Measurements from ENCODE around the gene DLGAP1.
"Not testable (repeated sequence)": the region's sequence is repeated elsewhere in the genome, so short reads cannot be mapped to it uniquely, and the experiment has no call there.

The DLGAP1 gene

DNA sequence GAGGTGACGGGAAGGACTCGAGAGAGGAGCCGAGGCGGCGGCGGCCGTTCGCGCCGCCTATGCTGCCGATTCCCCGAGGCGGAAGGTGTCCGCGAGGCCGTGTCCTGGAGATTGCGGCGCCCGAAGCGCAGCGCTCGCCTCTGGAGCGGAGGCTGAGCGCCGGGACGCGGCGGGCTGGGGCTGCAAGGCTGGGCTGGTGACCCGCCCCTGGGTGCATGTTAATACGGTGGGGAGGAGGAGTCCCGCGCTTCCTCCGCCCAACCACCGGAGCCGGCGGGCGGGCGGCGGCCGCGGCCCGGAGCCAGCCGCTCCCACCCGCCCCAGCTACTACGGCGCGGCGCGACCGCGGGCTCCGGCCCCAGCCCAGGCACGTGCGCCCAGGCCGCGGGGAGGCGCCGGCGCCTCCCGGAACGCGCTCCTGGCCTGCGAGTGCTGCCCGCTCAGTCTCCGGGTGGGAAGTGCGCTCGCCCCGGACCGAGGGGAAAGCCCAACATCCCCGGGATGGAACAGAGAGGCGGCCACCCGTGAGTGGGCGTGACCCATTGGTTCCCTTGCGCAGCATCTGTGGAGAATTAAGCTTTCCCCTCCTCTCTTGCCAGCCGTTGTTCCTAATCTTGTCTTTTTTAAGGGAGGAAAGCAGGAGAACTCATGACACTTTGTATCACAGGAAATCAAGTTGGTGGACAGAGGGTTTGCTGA lies at the start of gene DLGAP1:
Gene DLGAP1 (minus strand): TSS at position 195 of the 699 bp plus-strand sequence.
- DNase-seq = no peak

DNA sequence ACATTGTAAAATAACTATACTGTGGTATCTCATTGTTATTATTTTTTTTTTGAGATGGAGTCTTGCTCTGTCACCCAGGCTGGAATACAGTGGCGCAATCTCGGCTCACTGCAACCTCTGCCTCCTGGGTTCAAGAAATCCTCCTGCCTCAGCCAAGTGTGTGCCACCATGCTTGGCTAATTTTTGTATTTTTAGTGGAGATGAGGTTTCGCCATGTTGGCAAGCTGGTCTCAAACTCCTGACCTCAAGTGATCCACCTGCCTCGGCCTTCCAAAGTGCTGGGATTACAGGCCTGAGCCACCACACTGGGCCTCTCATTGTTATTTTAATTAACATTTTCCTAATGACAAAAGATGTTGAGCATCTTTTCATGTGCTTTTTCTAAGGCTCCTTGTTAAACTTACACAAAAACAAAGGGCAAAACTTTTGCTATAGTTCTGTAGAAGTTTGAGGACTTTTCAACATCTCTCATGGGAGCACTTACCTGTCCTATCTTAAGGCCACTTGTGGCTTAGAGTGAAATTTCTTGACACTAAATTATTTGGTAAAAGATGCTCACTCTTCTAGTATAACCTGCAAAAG lies 39.7 kb upstream of the DLGAP1 start:
- DNase-seq = not testable (repeated sequence)

DNA sequence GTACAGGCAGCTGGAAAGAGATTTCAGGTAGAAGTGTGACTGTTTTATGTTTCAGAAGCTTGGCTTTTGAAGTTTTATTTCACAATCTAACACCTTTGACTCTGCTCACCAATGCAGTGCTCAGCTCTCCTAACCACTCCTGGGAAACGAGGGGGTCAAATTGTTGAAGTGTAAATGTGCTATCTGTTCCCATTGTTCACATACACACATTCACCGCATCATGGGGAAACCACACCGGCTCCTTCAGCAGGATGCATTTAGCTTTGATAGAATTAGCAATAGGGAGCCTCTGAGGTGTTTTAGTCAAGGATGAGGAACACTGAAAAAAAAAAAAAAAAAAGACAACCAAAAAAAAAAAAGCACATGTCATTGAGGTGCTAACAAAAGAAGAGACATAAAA lies 13.4 kb upstream of the DLGAP1 start:
- DNase-seq = no peak

DNA sequence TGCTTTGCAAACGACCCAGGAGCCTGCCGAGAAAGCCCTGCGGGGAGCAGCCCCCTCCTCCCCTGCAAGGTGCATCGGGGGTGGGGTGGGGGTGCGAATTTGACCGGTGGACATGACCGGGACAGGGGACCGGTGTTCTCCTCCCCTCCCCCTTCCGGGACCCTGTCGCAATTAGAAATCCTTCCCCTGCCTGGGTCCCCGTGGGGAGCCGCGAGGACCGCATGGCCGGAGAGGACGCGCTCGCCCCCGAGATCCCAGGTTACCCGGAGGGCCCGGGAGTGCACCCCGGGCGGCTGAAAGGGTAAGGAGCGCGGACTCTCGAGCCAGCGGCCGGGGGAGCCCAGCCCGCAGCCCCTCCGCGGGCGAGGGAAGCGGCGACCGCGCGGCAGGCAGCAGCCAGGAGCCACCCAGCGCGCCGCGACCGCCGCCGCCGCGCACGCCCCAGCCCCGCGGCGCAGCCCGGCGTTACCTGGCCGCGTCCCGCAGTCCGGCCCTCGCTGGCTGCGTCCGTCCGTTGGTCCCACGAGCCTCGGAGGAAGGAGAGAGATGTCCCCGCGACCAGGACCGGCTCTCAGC lies 482 bp downstream of the DLGAP1 start:
- DNase-seq = no peak

DNA sequence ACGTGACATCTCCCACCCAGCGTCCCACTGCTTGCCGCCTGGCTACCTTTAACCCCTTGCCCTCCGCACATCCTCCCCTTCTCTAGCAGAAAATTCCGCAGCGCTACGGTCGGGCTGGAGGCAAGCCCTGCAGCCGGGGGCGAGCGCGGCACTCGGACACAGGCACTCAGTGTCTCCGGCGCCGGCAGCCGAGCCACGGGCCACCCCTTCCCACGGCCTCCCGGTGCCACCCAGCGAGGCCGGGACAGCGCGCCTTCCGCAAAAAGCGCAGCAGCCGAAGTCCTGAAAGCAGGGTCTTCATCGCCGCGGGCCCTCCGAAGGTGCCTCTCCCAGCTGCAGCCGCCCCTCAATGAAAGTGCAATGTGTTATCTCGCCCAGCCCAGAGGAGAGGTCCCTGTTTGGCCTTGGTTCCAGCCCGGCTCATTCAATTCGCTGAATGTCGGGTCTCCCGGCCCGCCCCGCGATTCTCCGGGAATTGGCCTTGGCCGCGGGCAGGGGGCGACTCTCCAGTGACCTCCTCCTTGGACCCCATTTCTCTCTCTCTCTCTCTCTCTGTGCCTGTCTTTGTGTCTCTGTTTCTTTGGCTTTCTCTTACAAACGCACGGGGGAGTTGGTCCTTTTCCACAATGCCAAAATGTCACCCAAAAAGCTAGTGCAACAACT lies 1.1 kb downstream of the DLGAP1 start:
- DNase-seq = no peak

DNA sequence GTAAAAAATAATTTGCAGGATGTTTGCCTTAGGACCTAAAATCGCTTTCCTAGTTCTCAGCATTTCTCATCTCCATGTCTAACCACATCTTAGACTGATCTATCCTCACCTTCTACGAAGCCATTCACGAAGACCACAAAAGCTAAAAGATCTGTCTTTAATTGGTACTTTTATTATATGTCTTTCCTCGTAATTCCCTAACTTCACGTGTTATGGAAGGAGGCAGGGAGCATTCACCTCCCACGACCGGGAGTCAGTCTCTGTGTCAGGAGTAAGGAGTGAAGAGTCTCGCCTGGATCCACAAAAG lies 1.6 kb downstream of the DLGAP1 start:
- DNase-seq = no peak

DNA sequence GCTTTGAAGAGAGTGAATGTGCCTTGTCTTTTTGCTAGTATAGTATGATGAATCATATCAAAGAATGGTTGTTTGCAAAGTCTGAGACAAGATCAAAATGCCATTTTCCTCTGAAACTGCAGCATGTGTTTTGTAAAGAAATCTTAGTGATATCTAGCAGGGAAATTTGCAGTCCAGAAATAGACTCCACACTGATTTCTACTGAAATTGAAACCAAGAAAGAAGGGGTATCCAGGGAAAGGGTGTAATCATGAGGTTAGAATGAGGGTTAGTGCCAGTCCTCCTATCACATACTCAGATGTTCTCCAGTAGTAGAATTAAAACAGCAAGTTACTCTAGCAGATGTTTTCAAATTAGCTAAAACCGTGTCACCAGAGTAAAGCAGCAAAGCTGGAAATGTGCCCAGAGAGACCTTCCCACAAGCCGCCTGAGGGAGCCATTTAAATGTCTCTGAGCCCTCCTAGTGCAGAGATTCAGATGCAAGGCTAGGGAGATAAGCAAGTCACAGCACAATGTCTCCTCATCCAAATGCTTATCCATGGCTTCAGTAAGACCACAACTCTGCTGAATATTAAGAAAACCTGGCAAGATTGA lies 4.9 kb downstream of the DLGAP1 start:
- DNase-seq = peak; percentile 17

DNA sequence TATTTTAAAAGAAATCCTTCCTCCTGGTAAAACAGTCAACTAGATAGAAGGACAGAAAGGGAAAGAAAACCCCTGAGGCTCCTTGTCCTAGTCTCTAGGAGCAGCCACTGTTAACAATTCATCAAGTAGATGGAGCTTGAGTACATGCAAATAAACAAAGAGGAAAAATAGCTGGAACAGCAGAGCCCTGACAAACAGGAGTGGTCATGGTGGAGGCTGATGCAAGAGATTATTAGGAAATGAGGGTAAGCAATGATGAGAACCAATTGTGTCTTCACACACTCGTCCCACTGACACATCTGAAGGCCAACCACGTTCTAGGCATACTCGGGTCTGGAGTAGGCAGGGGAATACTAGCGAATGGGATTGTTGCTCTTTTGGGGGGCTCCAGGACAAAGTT lies 9.2 kb downstream of the DLGAP1 start:
- no peak for DNase-seq

DNA sequence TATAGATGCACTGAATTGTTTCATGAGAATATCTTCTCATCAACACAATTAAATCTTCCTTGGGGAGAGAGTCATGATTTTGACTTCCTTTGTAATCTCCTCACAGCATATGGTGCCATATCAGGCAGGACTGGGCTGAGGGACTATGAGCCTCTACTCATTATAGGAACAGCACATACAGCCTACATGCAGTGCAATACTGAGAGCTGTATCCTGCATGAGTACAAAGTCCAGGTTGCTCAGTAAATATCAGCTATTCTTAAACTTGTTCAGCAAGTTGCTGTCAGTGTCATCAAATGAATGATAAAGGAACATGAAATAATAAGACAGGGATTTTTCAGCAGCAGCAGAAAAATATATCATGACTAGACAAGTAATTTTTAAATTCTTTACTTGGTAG lies 10.8 kb downstream of the DLGAP1 start:
- DNase-seq = no peak

DNA sequence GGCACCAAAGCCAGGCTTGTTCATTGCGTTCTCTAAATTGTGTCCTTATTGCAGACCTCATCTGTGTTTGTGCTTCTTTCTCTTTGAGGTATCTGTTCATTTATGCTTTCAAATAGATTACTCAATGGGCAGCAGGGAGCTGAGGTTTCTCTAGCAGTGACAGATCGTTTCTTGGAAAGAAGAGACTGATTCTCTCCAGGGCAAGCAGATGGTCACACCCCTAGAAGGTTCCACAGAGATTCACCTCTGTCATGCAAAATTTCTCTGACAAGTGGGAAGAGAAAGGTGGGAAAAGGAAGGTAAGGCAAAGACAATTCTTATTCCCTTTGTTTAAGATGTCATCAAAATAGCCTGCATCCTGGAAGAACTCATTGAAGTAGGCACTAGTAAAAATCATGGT lies 14.0 kb downstream of the DLGAP1 start:
- no peak for DNase-seq

DNA sequence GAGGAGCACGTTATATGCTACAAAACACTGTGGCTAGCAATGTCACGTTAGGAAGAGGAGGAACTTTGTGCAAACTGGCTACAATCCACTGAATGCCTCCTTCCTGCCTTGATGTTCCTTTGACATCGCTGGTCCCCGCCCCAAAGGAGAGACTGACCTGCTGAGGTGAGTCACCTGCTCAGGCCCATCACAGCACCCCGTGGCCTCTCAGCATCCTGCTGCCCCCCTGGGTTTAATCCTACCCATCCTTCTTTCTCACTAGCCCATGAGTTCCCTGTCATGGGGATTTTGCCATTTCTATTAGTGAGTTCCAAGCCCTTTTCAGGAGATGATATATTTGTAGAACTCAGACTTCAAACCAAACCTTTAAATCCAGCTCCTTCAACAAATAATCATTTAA lies 16.2 kb downstream of the DLGAP1 start:
- no peak for DNase-seq

DNA sequence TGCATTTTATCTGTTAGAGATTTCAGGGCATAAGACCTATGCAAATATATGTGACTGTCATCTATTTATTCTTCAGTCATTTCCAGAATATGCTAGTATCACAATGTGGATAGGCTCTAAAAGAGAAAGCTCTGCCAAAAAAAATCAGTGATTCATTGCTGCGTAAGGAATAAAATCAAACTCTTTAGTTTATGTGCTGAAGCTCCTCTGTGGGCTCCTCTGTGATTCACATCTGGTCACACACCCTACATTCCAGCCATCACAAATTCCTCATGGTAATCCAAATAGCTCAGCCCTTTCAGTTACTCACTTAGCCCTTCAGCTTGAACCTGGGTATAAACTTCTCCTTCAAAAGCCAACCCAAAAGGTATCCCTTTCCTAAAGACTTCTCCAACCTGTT lies 21.4 kb downstream of the DLGAP1 start:
- DNase-seq = no peak

DNA sequence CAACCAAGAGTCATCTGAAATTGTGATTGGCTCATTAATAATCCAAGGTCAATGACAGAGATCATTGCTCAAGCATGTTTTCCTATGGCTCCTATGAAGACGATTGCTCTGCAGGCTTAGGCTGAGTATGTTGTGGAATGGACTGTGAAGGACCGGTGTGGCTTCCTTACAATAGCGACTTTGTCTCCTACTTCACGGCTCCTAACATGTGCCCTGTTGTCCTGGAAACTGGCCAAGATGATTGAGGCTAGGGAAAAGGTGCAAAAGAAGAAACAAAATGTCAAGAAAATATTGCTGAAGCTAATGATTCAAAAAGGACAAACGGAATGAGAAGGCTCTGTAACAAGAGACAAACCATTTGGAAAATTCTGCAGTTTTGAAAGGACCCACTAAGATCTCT lies 24.3 kb downstream of the DLGAP1 start:
- no peak for DNase-seq

DNA sequence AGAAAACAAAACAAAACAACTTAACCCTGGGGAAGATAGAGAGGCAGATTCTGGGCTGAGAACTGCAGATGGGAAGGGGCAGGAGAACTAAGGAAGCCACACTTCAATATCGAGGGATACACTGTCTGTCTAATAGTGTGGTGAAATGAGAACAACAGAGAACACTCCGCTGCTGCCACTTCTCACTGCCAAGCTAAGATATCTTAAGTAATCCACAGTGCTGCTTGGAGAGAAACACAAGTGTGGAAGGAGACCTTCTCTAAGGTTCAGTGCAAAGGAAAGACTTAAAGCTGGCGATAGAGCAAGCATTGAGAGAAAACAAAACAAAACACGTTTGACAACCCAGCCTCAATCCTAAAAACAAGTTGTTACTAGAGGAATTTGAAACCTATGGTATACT lies 37.4 kb downstream of the DLGAP1 start:
- no peak for DNase-seq

DNA sequence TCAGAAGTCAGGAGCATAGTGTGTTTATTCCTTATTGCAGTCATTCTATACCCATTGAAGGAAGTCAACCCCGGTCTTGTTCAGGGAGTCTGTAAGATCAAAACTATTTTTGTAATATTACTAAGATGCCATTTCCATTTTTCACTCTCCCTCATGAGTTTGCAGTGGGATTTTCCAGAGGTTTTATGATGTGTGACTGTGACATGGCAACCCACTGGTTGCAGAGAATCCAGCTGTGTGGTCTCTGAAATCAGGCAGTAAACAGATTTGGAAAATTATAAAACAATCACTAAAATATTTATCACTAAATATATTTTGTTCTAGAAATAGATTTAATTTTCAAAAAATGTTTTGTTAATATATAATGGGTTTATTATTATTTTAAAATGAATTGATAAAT lies 38.1 kb downstream of the DLGAP1 start:
- DNase-seq = no peak

DNA sequence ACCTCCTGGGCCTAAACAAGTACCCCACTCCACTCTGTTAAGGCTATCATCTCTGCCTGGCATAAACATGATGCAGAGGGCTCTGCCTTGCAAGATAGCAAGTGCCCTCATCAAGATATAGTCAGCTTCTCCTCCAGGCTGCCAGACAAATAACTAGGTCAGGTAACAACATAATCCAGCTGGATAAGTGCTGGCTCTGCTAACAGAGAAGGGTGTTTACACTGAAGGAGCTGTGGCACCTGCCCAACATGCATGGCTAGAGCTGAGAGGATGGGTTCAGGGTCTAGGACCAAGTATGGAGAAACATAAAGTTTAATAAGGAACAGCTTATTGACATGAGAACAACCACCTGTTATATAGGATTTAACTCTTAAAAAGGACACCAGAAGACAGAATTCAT lies 42.8 kb downstream of the DLGAP1 start:
- DNase-seq = no peak

DNA sequence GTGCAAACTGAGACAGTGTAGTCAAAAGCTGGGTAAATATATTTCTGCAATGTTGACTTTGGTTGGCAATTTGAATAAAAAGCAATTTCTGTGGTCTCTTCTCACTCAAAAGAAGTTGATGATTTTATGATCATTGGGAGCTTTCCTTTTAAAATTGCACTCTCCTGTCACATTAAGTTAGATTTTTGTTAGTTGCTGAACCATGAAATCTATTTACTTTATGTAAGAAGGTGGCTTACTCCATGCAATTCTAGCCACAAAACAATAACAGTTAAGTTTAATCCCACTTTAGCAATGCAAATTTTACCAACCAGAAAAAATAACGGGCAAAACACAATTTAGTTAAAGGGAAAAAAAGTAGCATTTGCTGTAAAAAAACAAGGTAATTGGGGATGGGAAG lies 48.3 kb downstream of the DLGAP1 start:
- DNase-seq = no peak

DNA sequence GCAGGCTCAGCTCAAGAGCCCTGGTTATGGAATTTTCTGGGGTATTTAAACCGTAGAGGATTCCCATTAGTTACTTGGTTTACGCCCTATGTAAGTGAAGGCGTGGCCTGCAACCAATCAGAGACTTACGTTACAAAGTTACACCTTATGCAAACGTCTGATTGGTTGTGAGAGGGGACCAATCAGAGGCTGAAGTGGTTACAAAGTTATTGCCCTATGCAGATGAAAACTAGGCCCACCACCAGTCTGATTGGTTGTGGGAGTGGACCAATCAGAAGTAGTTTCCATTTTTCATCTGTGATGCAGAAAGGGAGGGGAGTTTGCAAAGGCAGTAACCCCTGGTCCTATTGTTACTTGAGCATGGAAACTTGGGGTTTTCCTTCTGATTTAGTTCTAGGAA lies 49.1 kb downstream of the DLGAP1 start:
- no peak for DNase-seq

DNA sequence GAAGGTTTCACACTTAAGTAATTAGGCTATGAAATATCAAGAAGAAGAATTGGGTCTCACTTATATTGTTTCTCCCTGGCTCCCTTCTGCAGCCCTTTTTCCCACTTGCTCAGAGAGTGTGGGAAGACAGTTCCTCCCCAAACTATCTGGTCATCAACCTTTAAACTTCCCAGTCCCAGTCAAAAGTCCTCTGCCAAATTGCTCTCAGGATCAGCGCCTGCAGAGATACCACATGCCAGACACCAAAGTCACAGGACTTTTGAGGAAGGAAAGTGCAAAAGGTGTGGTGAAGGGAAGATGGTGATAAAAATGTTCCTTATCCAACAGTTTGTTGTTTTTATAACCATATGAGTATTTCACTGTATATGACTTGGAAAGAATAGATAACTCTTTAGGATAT lies 51.3 kb downstream of the DLGAP1 start:
- no peak for DNase-seq

DNA sequence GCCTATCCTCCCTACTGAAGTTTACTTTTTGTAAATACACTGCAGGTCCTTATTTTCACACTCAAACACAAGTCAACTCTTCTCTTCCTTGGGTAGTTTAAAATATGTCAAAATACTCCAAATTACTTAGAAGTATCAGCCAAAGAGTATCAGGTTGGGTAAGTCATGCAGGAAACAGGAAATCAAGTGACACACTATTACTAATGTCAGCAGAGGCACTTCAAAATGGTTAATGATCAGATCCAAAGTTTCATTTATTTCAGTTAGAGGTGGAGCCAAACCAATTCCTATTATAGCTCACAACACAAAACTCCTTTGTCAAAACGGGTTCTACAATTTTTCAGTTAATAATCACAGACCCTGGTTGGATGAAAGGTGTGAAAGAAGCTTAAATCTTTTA lies 54.2 kb downstream of the DLGAP1 start:
- DNase-seq = no peak

DNA sequence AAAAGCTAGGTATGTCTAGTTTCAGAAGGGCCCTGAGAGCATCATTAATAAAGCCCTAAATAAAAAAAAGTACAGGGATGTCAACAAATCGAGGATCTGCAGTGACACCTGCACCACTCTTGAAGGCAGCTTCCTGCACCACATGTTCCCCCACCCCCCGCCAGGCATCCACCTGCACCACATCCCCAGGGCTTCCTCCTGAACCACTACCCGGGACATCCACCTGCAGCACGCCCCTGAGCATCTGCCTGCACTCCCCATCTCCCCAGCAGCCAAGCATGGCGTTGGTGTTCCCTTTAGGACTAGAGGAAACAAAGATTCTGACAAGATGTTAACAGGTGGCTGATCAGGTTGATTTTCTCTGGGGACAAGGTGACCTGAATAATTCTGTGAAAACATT lies 55.2 kb downstream of the DLGAP1 start:
- no peak for DNase-seq

DNA sequence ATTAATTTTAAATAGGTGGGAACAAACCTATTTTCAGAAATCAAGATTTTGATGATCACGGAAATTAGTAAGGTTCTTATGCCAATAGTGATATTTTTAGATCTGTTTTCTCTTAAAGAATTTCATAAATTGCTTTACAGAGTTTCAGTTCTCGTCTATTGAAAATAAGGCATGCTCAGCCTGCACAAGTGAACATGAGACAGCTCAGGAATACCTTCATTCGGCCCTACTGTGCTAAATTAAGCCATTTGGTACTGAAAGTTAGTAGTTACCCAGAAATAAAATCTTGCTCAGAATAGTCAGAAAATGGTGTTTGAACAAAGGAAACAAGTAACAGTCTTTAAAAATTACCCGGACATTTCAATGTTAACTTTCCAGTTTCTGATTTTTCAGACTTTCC lies 60.4 kb downstream of the DLGAP1 start:
- no peak for DNase-seq

DNA sequence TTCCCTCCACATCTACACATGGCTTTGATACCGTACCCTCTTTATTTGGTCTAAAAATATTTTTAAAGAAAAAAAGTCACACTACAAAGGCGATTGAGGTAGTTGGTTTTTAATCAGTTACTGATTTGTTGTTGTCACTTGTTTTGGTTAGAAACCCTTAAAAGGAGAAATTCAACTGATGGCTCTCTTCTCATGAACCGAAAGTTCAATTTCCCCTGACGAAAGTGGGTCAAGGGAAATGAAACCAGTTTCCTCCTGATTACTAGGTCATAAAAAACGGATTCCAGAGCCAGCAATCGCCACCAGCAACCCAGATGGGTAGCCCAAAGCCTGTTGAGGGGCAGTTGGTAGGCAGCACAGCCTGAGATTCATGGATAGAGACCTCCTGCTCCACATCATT lies 63.2 kb downstream of the DLGAP1 start:
- DNase-seq = no peak

DNA sequence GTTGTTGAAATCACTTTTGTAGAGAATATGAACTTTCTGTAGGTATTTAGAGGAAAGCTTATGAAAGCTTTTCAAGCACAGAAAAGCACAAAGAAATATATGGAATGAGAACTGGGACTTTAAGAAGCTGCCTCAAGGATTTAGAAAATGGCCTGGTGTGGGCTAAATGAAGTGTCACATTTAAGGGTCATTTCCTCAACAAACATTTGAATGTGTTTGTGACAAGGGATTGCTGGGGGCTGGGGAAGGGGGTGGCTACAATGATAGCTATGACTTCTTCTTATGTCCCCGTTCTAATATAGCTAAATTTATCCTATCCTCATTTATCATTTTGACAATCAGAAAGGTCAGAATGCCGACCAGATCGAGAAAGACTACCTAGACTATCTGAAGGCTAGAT lies 69.2 kb downstream of the DLGAP1 start:
- no peak for DNase-seq

Measured in NCI-H1694 treated with DMSO at 0.1 percent for 48 hours (cell line).